Neuronal stem cell (in vitro differentiated cells): ENCODE results near the gene ZNF180. TPM values are rescaled to one million over a fixed set of nuclear protein-coding genes. Genes with fewer than 3 reads are reported as not detected.

ENCODE experiments used
- DNase-seq: peaks from one replicate; pipeline ENCODE4 v3.0.0-alpha.2; 2013; ENCODE audit warnings: low spot score
- H2AFZ ChIP-seq: one replicate; pipeline ENCODE4 v1.6.1; 2013; ENCODE audit warnings: mild to moderate bottlenecking, low read length, inconsistent platforms
- H2AK5ac ChIP-seq: 2 replicates; pipeline ENCODE4 v1.6.1; 2013; ENCODE audit warnings: low read depth, mild to moderate bottlenecking, inconsistent platforms, low read length, moderate library complexity, mixed read lengths
- H2BK120ac ChIP-seq: 2 replicates; pipeline ENCODE4 v1.6.1; 2013; ENCODE audit warnings: low read depth, mild to moderate bottlenecking, inconsistent platforms, low read length, moderate library complexity, mixed read lengths
- H2BK12ac ChIP-seq: one replicate; pipeline ENCODE4 v1.6.1; 2013; ENCODE audit warnings: low read length, inconsistent platforms
- H2BK15ac ChIP-seq: 2 replicates; pipeline ENCODE4 v1.6.1; 2013; ENCODE audit warnings: mild to moderate bottlenecking, low read length, inconsistent platforms, mixed read lengths
- H2BK5ac ChIP-seq: one replicate; pipeline ENCODE4 v1.6.1; 2013; ENCODE audit warnings: inconsistent platforms, mild to moderate bottlenecking, low read length, moderate library complexity
- H3K14ac ChIP-seq: one replicate; pipeline ENCODE4 v1.6.1; 2013; ENCODE audit warnings: low read length, inconsistent platforms
- H3K18ac ChIP-seq: 2 replicates; pipeline ENCODE4 v1.6.1; 2013; ENCODE audit warnings: low read length, inconsistent platforms
- H3K23ac ChIP-seq: 2 replicates; pipeline ENCODE4 v1.6.1; 2013; ENCODE audit warnings: low read depth, mild to moderate bottlenecking, mixed read lengths, low read length, inconsistent platforms; ENCODE audit not compliant: poor library complexity
- H3K27ac ChIP-seq: replicated peaks from 3 replicates; pipeline ENCODE4 v1.5.1; 2013; ENCODE audit warnings: low read length, inconsistent platforms
- H3K27me3 ChIP-seq, 3 experiments: 2 replicates each; pipeline ENCODE4 v1.6.1; 2013; ENCODE audit warnings: low read length in 3 of 3, mild to moderate bottlenecking in 2 of 3, inconsistent platforms in 1 of 3, low read depth in 1 of 3, mixed read lengths in 1 of 3, moderate library complexity in 1 of 3; ENCODE audit not compliant: control insufficient read depth in 3 of 3, insufficient read depth in 3 of 3
- H3K36me3 ChIP-seq, 2 donors: replicated peaks in 1 of 2; 2 replicates each; pipeline ENCODE4 v1.6.1; 2013; ENCODE audit warnings: low read length in 2 of 2; ENCODE audit not compliant: control insufficient read depth in 2 of 2, insufficient read depth in 2 of 2
- H3K4ac ChIP-seq: 2 replicates; pipeline ENCODE4 v1.6.1; 2013; ENCODE audit warnings: inconsistent platforms, mild to moderate bottlenecking, low read length, moderate library complexity
- H3K4me1 ChIP-seq, 2 donors: 1 replicate in 1 of 2; 2 replicates in 1 of 2; pipeline ENCODE4 v1.6.1; 2013; ENCODE audit warnings: low read length in 2 of 2, low read depth in 1 of 2; ENCODE audit not compliant: control insufficient read depth in 2 of 2, insufficient read depth in 1 of 2
- H3K4me2 ChIP-seq: one replicate; pipeline ENCODE4 v1.6.1; 2013; ENCODE audit warnings: mild to moderate bottlenecking, low read length, inconsistent platforms; ENCODE audit not compliant: insufficient read depth, poor library complexity, severe bottlenecking
- H3K4me3 ChIP-seq, 2 donors: 2 replicates each; pipeline ENCODE4 v1.5.1; 2013; ENCODE audit warnings: low read length in 2 of 2, mild to moderate bottlenecking in 2 of 2, inconsistent platforms in 1 of 2, moderate library complexity in 1 of 2
- H3K79me1 ChIP-seq: one replicate; pipeline ENCODE4 v1.6.1; 2013; ENCODE audit warnings: low read depth, mild to moderate bottlenecking, inconsistent platforms, low read length, moderate library complexity
- H3K9ac ChIP-seq: one replicate; pipeline ENCODE4 v1.6.1; 2013; ENCODE audit warnings: mild to moderate bottlenecking, low read depth, low read length, inconsistent platforms; ENCODE audit not compliant: poor library complexity
- H3K9me3 ChIP-seq, 2 donors: replicated peaks in 1 of 2; 2 replicates each; pipeline versions ENCODE3 to v1.6.1; 2013; ENCODE audit warnings: low read length in 2 of 2, mild to moderate bottlenecking in 2 of 2, inconsistent platforms in 1 of 2, low read depth in 1 of 2, mixed read lengths in 1 of 2, moderate library complexity in 1 of 2; ENCODE audit not compliant: control insufficient read depth in 2 of 2, insufficient read depth in 1 of 2
- H4K8ac ChIP-seq: one replicate; pipeline ENCODE4 v1.6.1; 2013; ENCODE audit warnings: low read depth, mild to moderate bottlenecking, inconsistent platforms, low read length, moderate library complexity
- H4K91ac ChIP-seq: one replicate; pipeline ENCODE4 v1.6.1; 2013; ENCODE audit warnings: low read length, low read depth, mild to moderate bottlenecking, inconsistent platforms; ENCODE audit not compliant: poor library complexity
- WGBS, 2 donors: extraction: QIAGEN DNeasy Blood & Tissue Kit; methylation state at CpG; one replicate each; pipeline ENCODE4 v1.1.7; 2013; ENCODE audit warnings: missing lambda C conversion rate in 2 of 2, mixed read lengths in 1 of 2; ENCODE audit not compliant: insufficient read length in 2 of 2, insufficient replicate concordance in 1 of 2; ENCODE audit errors: extremely low coverage in 2 of 2; 5-methylcytosine and 5-hydroxymethylcytosine counted together
- polyA plus RNA-seq, 2 experiments: library from polyadenylated mRNA; stranded (reverse); fragments of 200-250 nt; gene quantifications; one replicate each; pipeline ENCODE4 v1.2.3, GENCODE V29; 2013

Gene ZNF180
- 5.1 TPM for polyA plus RNA-seq (2013, experiment 1 of 2)
- polyA plus RNA-seq (2013, experiment 2 of 2) = 5.3 TPM

DNA sequence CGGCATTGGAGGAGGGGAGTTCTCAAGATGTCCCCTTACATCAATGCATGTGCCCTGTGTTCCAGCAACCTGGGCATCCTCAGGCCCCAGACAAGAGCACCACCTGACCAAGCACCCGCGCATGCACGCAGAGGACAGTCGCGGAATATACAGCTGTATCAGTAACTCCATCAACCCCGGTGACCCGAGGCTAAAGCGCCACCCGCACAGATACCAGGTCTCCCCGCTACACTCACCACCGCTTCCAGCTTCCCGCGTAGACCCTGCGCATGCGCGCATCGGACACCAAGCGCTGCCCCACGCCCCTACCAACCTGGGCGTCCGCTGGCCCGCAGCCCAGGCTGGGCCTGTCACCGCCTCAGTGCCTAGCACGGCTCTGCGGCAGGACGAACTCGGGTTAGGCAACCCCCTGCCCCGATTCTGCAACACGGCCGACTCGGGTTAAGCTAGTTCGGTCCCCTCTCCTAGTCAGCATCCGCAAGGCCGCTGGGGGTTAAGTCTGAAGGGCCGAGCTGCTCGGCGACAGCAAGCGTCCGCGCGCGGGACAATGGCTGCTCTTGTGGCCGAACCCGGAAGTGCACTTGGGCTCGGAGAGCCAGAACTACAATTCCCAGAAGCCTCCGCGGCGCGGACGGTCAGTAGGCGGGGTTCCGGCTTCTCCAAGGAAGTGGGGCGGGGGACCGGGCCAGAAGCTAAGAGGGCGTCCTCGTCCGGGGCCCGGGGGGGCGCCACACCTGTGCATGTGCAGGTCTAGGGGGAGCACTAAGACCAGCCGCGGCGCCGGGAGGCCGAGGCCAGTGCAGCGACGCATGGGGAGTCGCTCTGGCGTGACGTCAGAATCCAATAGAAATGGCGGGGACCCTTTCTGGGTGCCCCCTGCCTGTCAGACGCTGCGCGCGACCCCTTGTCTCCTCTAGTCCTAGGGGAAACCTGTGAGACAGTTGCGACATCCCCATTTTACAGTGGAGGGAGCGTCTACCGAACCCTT, at the start of gene ZNF180:
Gene ZNF180, minus strand, starts transcription at position 561 of the 988 bp plus-strand sequence. CDS start 3,188 bp downstream, outside the sequence.
- Histone ChIP-seq H2AK5ac (peak within 1 kb of the TSS; percentile 87), H3K9ac (peak within 1 kb of the TSS; percentile 89), H3K4me2 (peak within 1 kb of the TSS; percentile 68), H3K23ac (peak within 1 kb of the TSS; percentile 86), H3K14ac (no peak within 1 kb of the TSS), H3K4ac (no peak within 1 kb of the TSS), H3K18ac (peak within 1 kb of the TSS; percentile 98), H3K9me3 (peaks cover 31 to 47% of the 10 kb centered on the region in 2 donors), H2BK15ac (peak within 1 kb of the TSS; percentile 71), H3K79me1 (peaks cover 22% of the 10 kb centered on the region), H3K4me3 (peak within 1 kb of the TSS; percentile 65 to 96), H4K8ac (peak within 1 kb of the TSS; percentile 97), H3K27ac (peak within 1 kb of the TSS; percentile 78), H3K36me3 (peaks cover 21 to 38% of the 10 kb centered on the region in 2 donors), H2BK120ac (peak within 1 kb of the TSS; percentile 9), H2BK5ac (peak within 1 kb of the TSS; percentile 97), H3K27me3 (peaks cover 0 to 7% (median 0%) of the 10 kb centered on the region in 3 experiments), H2AFZ (peak within 1 kb of the TSS; percentile 94), H2BK12ac (no peak within 1 kb of the TSS), H3K4me1 (peaks cover 0 to 6% of the 10 kb centered on the region in 2 donors), H4K91ac (no peak within 1 kb of the TSS)
- no CpG with 5 or more reads among the region's 78 CpGs for WGBS, 2 donors
- DNase-seq = peak; percentile 98

DNA sequence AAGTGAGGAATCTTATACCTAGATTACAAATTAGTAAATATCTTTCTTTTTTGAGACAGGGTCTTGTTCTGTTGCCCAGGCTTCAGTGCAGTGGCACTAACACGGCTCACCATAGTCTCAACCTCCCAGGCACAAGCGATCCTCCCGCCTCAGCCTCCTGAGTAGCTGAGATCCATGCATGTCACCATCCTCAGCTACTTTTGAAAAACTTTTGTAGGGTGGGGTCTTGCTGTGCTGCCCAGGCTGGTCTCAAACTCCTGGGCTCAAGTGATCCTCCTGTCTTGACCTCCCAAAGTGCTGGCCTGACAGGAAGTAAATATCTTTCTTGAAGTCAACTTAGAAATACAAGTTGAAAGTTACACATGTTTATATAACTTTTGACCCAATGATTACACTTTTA, 49.2 kb upstream of the ZNF180 start:
- DNase-seq = no peak

DNA sequence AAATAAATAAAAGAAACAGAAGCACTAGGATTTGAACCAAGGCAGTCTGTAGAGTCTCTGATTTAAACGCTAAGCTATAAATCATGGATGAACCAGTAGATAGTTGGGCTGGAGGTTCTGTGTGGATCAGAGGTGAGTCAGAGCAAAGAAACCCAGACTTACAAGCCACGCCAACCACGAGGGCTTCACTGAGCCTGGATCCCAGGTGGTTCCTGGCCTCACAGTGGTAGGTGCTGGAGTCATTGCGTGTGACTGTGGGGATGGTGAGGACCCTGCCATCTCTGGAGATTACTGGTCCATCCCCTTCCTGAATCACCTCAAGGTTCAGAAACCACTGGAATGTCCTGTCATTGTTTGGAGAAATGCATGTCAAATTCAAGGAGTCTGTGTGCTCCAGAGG, 48.4 kb upstream of the ZNF180 start:
- no peak for DNase-seq
- Histone ChIP-seq H3K14ac (peak overlapping the region; percentile 56), H2BK12ac (no peak overlapping the region)

More for the DNA sequence above, 49.2 kb upstream of the ZNF180 start:
- Histone ChIP-seq H2AK5ac (no peak overlapping the region), H3K79me1 (no peaks in the 10 kb centered on the region), H3K9ac (no peak overlapping the region), H3K27me3 (peaks cover 0 to 5% (median 0%) of the 10 kb centered on the region in 3 experiments), H3K4me3 (no peak overlapping the region), H3K4ac (no peak overlapping the region), H3K4me2 (no peak overlapping the region), H3K27ac (no peak overlapping the region), H3K9me3 (peaks cover 0 to 5% of the 10 kb centered on the region in 2 donors), H2AFZ (no peak overlapping the region), H3K4me1 (no peaks in the 10 kb centered on the region), H3K18ac (no peak overlapping the region), H3K14ac (no peak overlapping the region), H2BK12ac (no peak overlapping the region), H3K23ac (no peak overlapping the region), H4K91ac (no peak overlapping the region), H4K8ac (no peak overlapping the region), H2BK120ac (no peak overlapping the region), H2BK5ac (no peak overlapping the region), H3K36me3 (no peaks in the 10 kb centered on the region), H2BK15ac (no peak overlapping the region)
- no CpG with 5 or more reads among the region's 3 CpGs for WGBS, 2 donors

DNA sequence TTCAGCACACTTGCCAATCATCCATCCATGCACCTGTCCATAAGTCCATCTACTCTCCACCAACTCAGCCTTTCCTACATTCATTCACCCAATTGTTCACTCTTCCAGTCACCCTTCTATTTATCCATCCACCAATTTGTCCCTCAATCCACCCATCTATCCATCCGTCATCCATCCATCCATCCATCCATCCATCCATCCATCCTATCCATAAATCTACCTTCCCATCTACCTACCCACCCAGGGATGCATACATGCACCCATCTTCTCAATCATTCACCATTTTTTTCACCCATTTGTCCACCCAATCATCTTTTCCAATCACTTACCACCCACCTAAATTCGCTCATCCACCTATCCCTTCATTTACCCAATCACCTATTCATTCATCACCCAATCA, 43.7 kb upstream of the ZNF180 start:
- Histone ChIP-seq H3K27me3 (peaks cover 0 to 3% (median 0%) of the 10 kb centered on the region in 3 experiments), H3K27ac (no peak overlapping the region), H3K4me3 (no peak overlapping the region), H3K18ac (no peak overlapping the region), H4K91ac (no peak overlapping the region), H3K36me3 (no peaks in the 10 kb centered on the region), H3K14ac (no peak overlapping the region), H4K8ac (no peak overlapping the region), H2BK15ac (no peak overlapping the region), H3K9ac (no peak overlapping the region), H2BK5ac (no peak overlapping the region), H3K79me1 (no peaks in the 10 kb centered on the region), H2BK120ac (no peak overlapping the region), H3K9me3 (peaks cover 0 to 12% of the 10 kb centered on the region in 2 donors), H3K4me2 (no peak overlapping the region), H2AFZ (no peak overlapping the region), H2BK12ac (no peak overlapping the region), H3K23ac (no peak overlapping the region), H3K4ac (no peak overlapping the region), H2AK5ac (no peak overlapping the region), H3K4me1 (no peaks in the 10 kb centered on the region)
- no peak for DNase-seq
- 100% methylated on average over 1 to 2 of the region's 2 CpGs for WGBS, 2 donors

More for the DNA sequence above, 48.4 kb upstream of the ZNF180 start:
- H3K23ac ChIP-seq = no peak overlapping the region
- no peaks in the 10 kb centered on the region for H3K36me3 ChIP-seq
- WGBS, 2 donors = no CpG with 5 or more reads among the region's 4 CpGs
- H4K8ac ChIP-seq = peak overlapping the region; percentile 72
- H3K27me3 ChIP-seq = peaks cover 0 to 5% (median 0%) of the 10 kb centered on the region in 3 experiments
- H2AFZ ChIP-seq = no peak overlapping the region
- no peaks in the 10 kb centered on the region for H3K79me1 ChIP-seq
- H3K9me3 ChIP-seq = peaks cover 0 to 5% of the 10 kb centered on the region in 2 donors
- peak overlapping the region in 1 of 2 donors; percentile 66 for H3K4me3 ChIP-seq
- H2BK5ac ChIP-seq = no peak overlapping the region
- no peaks in the 10 kb centered on the region for H3K4me1 ChIP-seq
- H3K27ac ChIP-seq = no peak overlapping the region
- no peak overlapping the region for H4K91ac ChIP-seq
- H3K18ac ChIP-seq = no peak overlapping the region
- no peak overlapping the region for H3K4ac ChIP-seq
- H2BK120ac ChIP-seq = no peak overlapping the region
- H3K9ac ChIP-seq = peak overlapping the region; percentile 3
- no peak overlapping the region for H2BK15ac ChIP-seq
- H3K4me2 ChIP-seq = no peak overlapping the region
- no peak overlapping the region for H2AK5ac ChIP-seq
